Measurements from ENCODE around the gene RNU1-1. TPM values are rescaled to one million over a fixed set of nuclear protein-coding genes. Genes with fewer than 3 reads are reported as not detected.
"Not testable (repeated sequence)": the region's sequence is repeated elsewhere in the genome, so short reads cannot be mapped to it uniquely, and the experiment has no call there.

Gene RNU1-1
- polyA plus RNA-seq, 3 donors: not detected

GRCh38 chr1:16525769-16526168, 11.7 kb upstream of the RNU1-1 start:
- DNase-seq: not testable (repeated sequence)

GRCh38 chr1:16521679-16522078, 7.6 kb upstream of the RNU1-1 start:
- not testable (repeated sequence) for DNase-seq

- DNase-seq: no peak
These were observed 7.2 kb upstream of the RNU1-1 start for GRCh38 chr1:16521288-16521583.

GRCh38 chr1:16520435-16521287, 6.6 kb upstream of the RNU1-1 start:
- not testable (repeated sequence) for DNase-seq

- not testable (repeated sequence) for DNase-seq
These were observed 5.3 kb upstream of the RNU1-1 start for GRCh38 chr1:16519255-16519951.

- not testable (repeated sequence) for DNase-seq
These were observed 4.8 kb upstream of the RNU1-1 start for GRCh38 chr1:16518913-16519254.

- not testable (repeated sequence) for DNase-seq
These were observed 2.8 kb upstream of the RNU1-1 start for GRCh38 chr1:16516694-16517410.

GRCh38 chr1:16513412-16514106, 526 bp downstream of the RNU1-1 start:
- peak; percentile 75 for DNase-seq

- DNase-seq: not testable (repeated sequence)
These were observed 1.3 kb downstream of the RNU1-1 start for GRCh38 chr1:16512624-16513411.

- not testable (repeated sequence) for DNase-seq
These were observed 2.2 kb downstream of the RNU1-1 start for GRCh38 chr1:16511926-16512325.

- peak; percentile 22 for DNase-seq
These were observed 5.1 kb downstream of the RNU1-1 start for GRCh38 chr1:16508861-16509445.

GRCh38 chr1:16506364-16507136, 7.5 kb downstream of the RNU1-1 start:
- DNase-seq: not testable (repeated sequence)

- DNase-seq: not testable (repeated sequence)
These were observed 8.2 kb downstream of the RNU1-1 start for GRCh38 chr1:16505870-16506269.

GRCh38 chr1:16503494-16503893, 10.6 kb downstream of the RNU1-1 start:
- no peak for DNase-seq

- not testable (repeated sequence) for DNase-seq
These were observed 12.6 kb downstream of the RNU1-1 start for GRCh38 chr1:16501446-16501845.

- DNase-seq: not testable (repeated sequence)
These were observed 13.1 kb downstream of the RNU1-1 start for GRCh38 chr1:16500975-16501374.

GRCh38 chr1:16500466-16500865, 13.6 kb downstream of the RNU1-1 start:
- not testable (repeated sequence) for DNase-seq

GRCh38 chr1:16498573-16499413, 15.3 kb downstream of the RNU1-1 start:
- peak; percentile 92 for DNase-seq

- DNase-seq: not testable (repeated sequence)
These were observed 16.0 kb downstream of the RNU1-1 start for GRCh38 chr1:16498047-16498446.
